DOHH2 (cell line): ENCODE measurements around the gene C16orf96.

Experiments
- H3F3A ChIP-seq: fragments of 200-600 bp; sonication (generic), shearing (Covaris generic); 2 replicates; pipeline ENCODE4 v1.6.0; 2016; ENCODE audit warnings: antibody characterized with exemption, mild to moderate bottlenecking; ENCODE audit not compliant: control insufficient read depth, insufficient read depth
- H3K27ac ChIP-seq: fragments of 200-600 bp; sonication (generic); 2 replicates; pipeline ENCODE4 v1.5.1; 2014; ENCODE audit warnings: low read depth, mild to moderate bottlenecking, low read length, moderate library complexity
- H3K27me3 ChIP-seq: fragments of 200-600 bp; sonication (generic); 2 replicates; pipeline ENCODE4 v1.6.1; 2014; ENCODE audit warnings: mild to moderate bottlenecking, low read length, mixed read lengths; ENCODE audit not compliant: control insufficient read depth
- H3K36me3 ChIP-seq: fragments of 200-600 bp; sonication (generic); 2 replicates; pipeline ENCODE4 v1.6.1; 2014; ENCODE audit warnings: mild to moderate bottlenecking, low read length, moderate library complexity, mixed read lengths; ENCODE audit not compliant: control insufficient read depth
- H3K4me1 ChIP-seq: fragments of 200-600 bp; sonication (generic); 2 replicates; pipeline ENCODE4 v1.6.1; 2014; ENCODE audit warnings: mild to moderate bottlenecking, low read length, mixed read lengths; ENCODE audit not compliant: control insufficient read depth
- H3K4me2 ChIP-seq: fragments of 200-600 bp; sonication (generic); 2 replicates; pipeline ENCODE4 v1.6.0; 2014; ENCODE audit warnings: mild to moderate bottlenecking, low read length, moderate library complexity
- H3K4me3 ChIP-seq: fragments of 200-600 bp; sonication (generic); 2 replicates; pipeline ENCODE4 v1.5.1; 2014; ENCODE audit warnings: mild to moderate bottlenecking, low read length, mixed read lengths
- H3K79me2 ChIP-seq: fragments of 200-600 bp; sonication (generic); 2 replicates; pipeline ENCODE4 v1.6.1; 2014; ENCODE audit warnings: mild to moderate bottlenecking, low read length, mixed read lengths; ENCODE audit not compliant: control insufficient read depth
- H3K9me2 ChIP-seq: fragments of 200-600 bp; sonication (generic); replicated peaks from 2 replicates; pipeline ENCODE4 v1.6.1; 2014; ENCODE audit warnings: mild to moderate bottlenecking, low read length, mixed read lengths; ENCODE audit not compliant: control insufficient read depth
- H3K9me3 ChIP-seq: fragments of 200-600 bp; sonication (generic); 2 replicates; pipeline ENCODE4 v1.6.1; 2014; ENCODE audit warnings: antibody characterized with exemption, low read length, mixed read lengths; ENCODE audit not compliant: control insufficient read depth, insufficient read depth
- H4K20me1 ChIP-seq: fragments of 200-600 bp; sonication (generic); 2 replicates; pipeline ENCODE4 v1.6.0; 2014; ENCODE audit warnings: low read depth, mild to moderate bottlenecking, antibody characterized with exemption, low read length, moderate library complexity; ENCODE audit not compliant: control insufficient read depth, insufficient read depth
- CTCF ChIP-seq: fragments of 200-600 bp; sonication (generic); IDR thresholded peaks from one replicate; pipeline ENCODE4 v1.5.1; 2014; ENCODE audit warnings: antibody characterized with exemption, mild to moderate bottlenecking, low read depth, low read length; ENCODE audit not compliant: poor library complexity, severe bottlenecking
- EZH2phosphoT487 ChIP-seq: fragments of 200-600 bp; sonication (generic); IDR thresholded peaks from 2 replicates; pipeline ENCODE4 v1.6.1; 2017; ENCODE audit warnings: borderline replicate concordance, mild to moderate bottlenecking, antibody characterized with exemption, low read length, moderate library complexity, mixed read lengths

C16orf96 gene

GRCh38 chr16:4610011-4611005 lies 54.2 kb downstream of the C16orf96 start:
- peaks cover 45% of the 10 kb centered on the region for H3K79me2 ChIP-seq
- 0 out of 2 replicates have a peak, but pooled peaks cover 3% of the 10 kb centered on the region for H3F3A ChIP-seq
- no peak overlapping the region for H3K4me3 ChIP-seq
- peaks cover 7% of the 10 kb centered on the region for H4K20me1 ChIP-seq
- no peaks in the 10 kb centered on the region for H3K27me3 ChIP-seq
- no peak overlapping the region for H3K4me2 ChIP-seq
- peaks cover 15% of the 10 kb centered on the region for H3K4me1 ChIP-seq
- H3K27ac ChIP-seq, result no peak overlapping the region
- H3K9me2 ChIP-seq, result no peaks in the 10 kb centered on the region
- TF ChIP-seq CTCF (no peak), EZH2phosphoT487 (no peak)
- no peaks in the 10 kb centered on the region for H3K9me3 ChIP-seq
- H3K36me3 ChIP-seq, result peaks cover 3% of the 10 kb centered on the region; the same call in 1 of the 2 replicates

- TF ChIP-seq EZH2phosphoT487 (no peak), CTCF (no peak)
- H3K4me1 ChIP-seq, result peaks cover 22% of the 10 kb centered on the region
- H3K4me2 ChIP-seq, result no peak overlapping the region
- no peak overlapping the region for H3K27ac ChIP-seq
- H3K4me3 ChIP-seq, result no peak overlapping the region
- no peaks in the 10 kb centered on the region for H3K27me3 ChIP-seq
- peaks cover 8% of the 10 kb centered on the region; the same call in 1 of the 2 replicates for H3F3A ChIP-seq
- peaks cover 3% of the 10 kb centered on the region; the same call in 1 of the 2 replicates for H3K36me3 ChIP-seq
- H4K20me1 ChIP-seq, result peaks cover 7% of the 10 kb centered on the region
- no peaks in the 10 kb centered on the region for H3K9me3 ChIP-seq
- no peaks in the 10 kb centered on the region for H3K9me2 ChIP-seq
- peaks cover 49% of the 10 kb centered on the region for H3K79me2 ChIP-seq
Measured at GRCh38 chr16:4611337-4612021, 55.3 kb downstream of the C16orf96 start.

GRCh38 chr16:4612474-4612931 lies 56.4 kb downstream of the C16orf96 start:
- H3K9me2 ChIP-seq, result no peaks in the 10 kb centered on the region
- peaks cover 52% of the 10 kb centered on the region for H3K79me2 ChIP-seq
- peaks cover 3% of the 10 kb centered on the region; the same call in 1 of the 2 replicates for H3K36me3 ChIP-seq
- no peaks in the 10 kb centered on the region for H3K27me3 ChIP-seq
- peaks cover 7% of the 10 kb centered on the region for H4K20me1 ChIP-seq
- H3K4me2 ChIP-seq, result no peak overlapping the region
- peaks cover 32% of the 10 kb centered on the region for H3K4me1 ChIP-seq
- no peak overlapping the region for H3K27ac ChIP-seq
- H3K4me3 ChIP-seq, result no peak overlapping the region
- H3K9me3 ChIP-seq, result no peaks in the 10 kb centered on the region
- TF ChIP-seq CTCF (no peak), EZH2phosphoT487 (no peak)
- H3F3A ChIP-seq, result peaks cover 8% of the 10 kb centered on the region; the same call in 1 of the 2 replicates
